ENCODE measurements around the gene CCDC14.

CCDC14 gene

GRCh38 chr3:123939706-123940105 lies 21.3 kb downstream of the CCDC14 start:
- Histone ChIP-seq H3K4me2 (ENCODE audit: low read length) (no peak overlapping the region), H3K9me3 (ENCODE audit: control insufficient read depth, low read length) (no peaks in the 10 kb centered on the region), H3K9ac (no peak overlapping the region), H3K79me2 (no peaks in the 10 kb centered on the region), H3K36me3 (ENCODE audit: control insufficient read depth, insufficient read depth, low read length) (no peaks in the 10 kb centered on the region), H2AFZ (no peak overlapping the region), H3K4me1 (no peaks in the 10 kb centered on the region), H3K27ac (no peak overlapping the region), H3K27me3 (ENCODE audit: control insufficient read depth, insufficient read depth, low read length) (no peaks in the 10 kb centered on the region), H3K4me3 (ENCODE audit: low read depth, low read length) (no peak overlapping the region)
- TF ChIP-seq, protein P1, sequence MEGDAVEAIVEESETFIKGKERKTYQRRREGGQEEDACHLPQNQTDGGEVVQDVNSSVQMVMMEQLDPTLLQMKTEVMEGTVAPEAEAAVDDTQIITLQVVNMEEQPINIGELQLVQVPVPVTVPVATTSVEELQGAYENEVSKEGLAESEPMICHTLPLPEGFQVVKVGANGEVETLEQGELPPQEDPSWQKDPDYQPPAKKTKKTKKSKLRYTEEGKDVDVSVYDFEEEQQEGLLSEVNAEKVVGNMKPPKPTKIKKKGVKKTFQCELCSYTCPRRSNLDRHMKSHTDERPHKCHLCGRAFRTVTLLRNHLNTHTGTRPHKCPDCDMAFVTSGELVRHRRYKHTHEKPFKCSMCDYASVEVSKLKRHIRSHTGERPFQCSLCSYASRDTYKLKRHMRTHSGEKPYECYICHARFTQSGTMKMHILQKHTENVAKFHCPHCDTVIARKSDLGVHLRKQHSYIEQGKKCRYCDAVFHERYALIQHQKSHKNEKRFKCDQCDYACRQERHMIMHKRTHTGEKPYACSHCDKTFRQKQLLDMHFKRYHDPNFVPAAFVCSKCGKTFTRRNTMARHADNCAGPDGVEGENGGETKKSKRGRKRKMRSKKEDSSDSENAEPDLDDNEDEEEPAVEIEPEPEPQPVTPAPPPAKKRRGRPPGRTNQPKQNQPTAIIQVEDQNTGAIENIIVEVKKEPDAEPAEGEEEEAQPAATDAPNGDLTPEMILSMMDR (IDR thresholded peaks at IDR 0.05) = no peak

- no peak overlapping the region for H3K9ac ChIP-seq
- no peaks in the 10 kb centered on the region for H3K4me1 ChIP-seq
- no peak overlapping the region for H3K27ac ChIP-seq
- no peak overlapping the region for H3K4me3 ChIP-seq (ENCODE audit: low read depth, low read length)
- H2AFZ ChIP-seq = no peak overlapping the region
- H3K9me3 ChIP-seq (ENCODE audit: control insufficient read depth, low read length) = no peaks in the 10 kb centered on the region
- TF ChIP-seq, protein P1 (IDR thresholded peaks at IDR 0.05) = no peak
- no peaks in the 10 kb centered on the region for H3K79me2 ChIP-seq
- H3K4me2 ChIP-seq (ENCODE audit: low read length) = no peak overlapping the region
- no peaks in the 10 kb centered on the region for H3K36me3 ChIP-seq (ENCODE audit: control insufficient read depth, insufficient read depth, low read length)
- no peaks in the 10 kb centered on the region for H3K27me3 ChIP-seq (ENCODE audit: control insufficient read depth, insufficient read depth, low read length)
Observed at GRCh38 chr3:123936400-123936799, 24.6 kb downstream of the CCDC14 start.

DNA sequence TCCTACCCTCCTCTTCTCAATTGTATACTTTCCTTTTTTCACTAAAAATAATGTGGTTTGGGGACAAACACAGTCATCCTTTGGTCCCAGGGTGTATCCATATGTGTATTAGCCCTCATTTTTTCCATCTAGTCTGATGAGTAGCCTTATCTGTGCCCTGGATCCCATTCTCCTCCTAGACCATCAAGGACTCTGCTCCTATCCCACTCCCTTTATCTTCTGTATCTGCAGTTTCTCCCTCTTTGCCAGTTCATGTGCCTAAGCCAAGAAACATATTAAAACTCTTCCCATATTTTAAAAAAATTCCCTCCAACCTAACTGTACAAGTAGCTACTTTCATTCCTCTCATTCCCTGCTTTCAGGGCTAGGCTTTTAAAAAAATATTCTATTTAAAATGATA lies 25.2 kb downstream of the CCDC14 start:
- Histone ChIP-seq H3K27ac (no peak overlapping the region), H3K4me3 (ENCODE audit: low read depth, low read length) (no peak overlapping the region), H2AFZ (no peak overlapping the region), H3K4me2 (ENCODE audit: low read length) (no peak overlapping the region), H3K9ac (no peak overlapping the region), H3K36me3 (ENCODE audit: control insufficient read depth, insufficient read depth, low read length) (no peaks in the 10 kb centered on the region), H3K27me3 (ENCODE audit: control insufficient read depth, insufficient read depth, low read length) (no peaks in the 10 kb centered on the region), H3K79me2 (no peaks in the 10 kb centered on the region), H3K9me3 (ENCODE audit: control insufficient read depth, low read length) (no peaks in the 10 kb centered on the region), H3K4me1 (no peaks in the 10 kb centered on the region)
- TF ChIP-seq, protein P1 (IDR thresholded peaks at IDR 0.05) = no peak

- Histone ChIP-seq H3K79me2 (no peaks in the 10 kb centered on the region), H3K9me3 (ENCODE audit: control insufficient read depth, low read length) (no peaks in the 10 kb centered on the region), H3K27me3 (ENCODE audit: control insufficient read depth, insufficient read depth, low read length) (no peaks in the 10 kb centered on the region), H2AFZ (no peak overlapping the region), H3K36me3 (ENCODE audit: control insufficient read depth, insufficient read depth, low read length) (no peaks in the 10 kb centered on the region), H3K9ac (no peak overlapping the region), H3K4me3 (ENCODE audit: low read depth, low read length) (no peak overlapping the region), H3K4me2 (ENCODE audit: low read length) (no peak overlapping the region), H3K4me1 (no peaks in the 10 kb centered on the region), H3K27ac (no peak overlapping the region)
- TF ChIP-seq, protein P1 (IDR thresholded peaks at IDR 0.05) = no peak
Observed at GRCh38 chr3:123934250-123934649, 26.8 kb downstream of the CCDC14 start.

GRCh38 chr3:123930445-123930844 lies 30.6 kb downstream of the CCDC14 start:
- TF ChIP-seq, protein P1 (IDR thresholded peaks at IDR 0.05) = no peak
- H3K4me3 ChIP-seq (ENCODE audit: low read depth, low read length) = no peak overlapping the region
- H3K4me1 ChIP-seq = no peaks in the 10 kb centered on the region
- no peak overlapping the region for H3K4me2 ChIP-seq (ENCODE audit: low read length)
- H3K9ac ChIP-seq = no peak overlapping the region
- H3K27ac ChIP-seq = no peak overlapping the region
- no peaks in the 10 kb centered on the region for H3K9me3 ChIP-seq (ENCODE audit: control insufficient read depth, low read length)
- H2AFZ ChIP-seq = no peak overlapping the region
- no peaks in the 10 kb centered on the region for H3K27me3 ChIP-seq (ENCODE audit: control insufficient read depth, insufficient read depth, low read length)
- no peaks in the 10 kb centered on the region for H3K36me3 ChIP-seq (ENCODE audit: control insufficient read depth, insufficient read depth, low read length)
- H3K79me2 ChIP-seq = no peaks in the 10 kb centered on the region

Data from parathyroid adenoma (tissue), 2 donors.